ENCODE measurements around the gene TACSTD2.

- no peak for TF ChIP-seq CTCF (IDR thresholded peaks at IDR 0.05; ENCODE audit: low read depth, low read length, poor library complexity, severe bottlenecking)
- TF ChIP-seq EZH2phosphoT487 (IDR thresholded peaks at IDR 0.05; ENCODE audit: borderline replicate concordance, low read length) = no peak
Measured at GRCh38 chr1:58581641-58582040, 4.6 kb upstream of the TACSTD2 start.
